K562 (cell line): ENCODE data around the gene THAP9. TPM values are rescaled to one million over a fixed set of nuclear protein-coding genes. Genes with fewer than 3 reads are reported as not detected.

Source experiments
- BCL6 ChIP-seq: fragments of 250-450 bp; sonication (Bioruptor Pico); IDR thresholded peaks from 2 replicates; pipeline ENCODE4 v1.4.0; 2020
- EWSR1 ChIP-seq: fragments of 450-650 bp; IDR thresholded peaks from 2 replicates; pipeline ENCODE4 v1.6.1; 2018; ENCODE audit warnings: borderline replicate concordance, mild to moderate bottlenecking, low read depth, moderate library complexity; ENCODE audit not compliant: partially characterized antibody
- HDAC3 ChIP-seq: fragments of 450-650 bp; IDR thresholded peaks from 2 replicates; pipeline ENCODE4 v1.6.1; 2018; ENCODE audit warnings: borderline replicate concordance, mild to moderate bottlenecking, moderate library complexity; ENCODE audit not compliant: partially characterized antibody
- NCOA1 ChIP-seq: fragments of 450-650 bp; IDR thresholded peaks from 2 replicates; pipeline ENCODE4 v1.6.1; 2016; ENCODE audit warnings: low read depth
- SIRT6 ChIP-seq: IDR thresholded peaks from one replicate; pipeline ENCODE4 v1.6.1; 2012; ENCODE audit warnings: low read depth, mild to moderate bottlenecking, control low read depth, inconsistent platforms, low read length, moderate library complexity
- ZFPM2 ChIP-seq: fragments of 250-450 bp; sonication (Bioruptor Pico); IDR thresholded peaks from 2 replicates; pipeline ENCODE4 v1.5.1; 2022; ENCODE audit warnings: mild to moderate bottlenecking
- polyA plus RNA-seq, 8 experiments: library from polyadenylated mRNA; depleted of rRNA in 4 of 8; stranded (reverse) in 5 of 8; unstranded in 3 of 8; fragments of >200 nt; fragmentation: Nextera tagmentation in 2 of 8; fragmentation: Illumina TruSeq in 1 of 8; extraction: Ambion mirVana in 2 of 8; extraction: Trizol in 1 of 8; gene quantifications; 2 replicates each; pipeline versions ENCODE4 v1.2.1 to v1.2.3, GENCODE V29; 2011 to 2014; ENCODE audit warnings: inconsistent platforms in 1 of 8, missing spikeins in 1 of 8
- total RNA-seq, 7 experiments: library from RNA; depleted of rRNA in 6 of 7; stranded (reverse); fragments of >200 nt in 6 of 7; fragmentation: Illumina TruSeq in 2 of 7; extraction: Trizol in 2 of 7; gene quantifications; 2 replicates each; pipeline versions ENCODE4 v1.2.1 to v1.2.3, GENCODE V29; 2011 to 2021; ENCODE audit warnings: low replicate concordance in 1 of 7
- TF ChIP-seq, protein P1 (sequence below): fragments of 250-450 bp; sonication (Bioruptor Pico); IDR thresholded peaks from 2 replicates; pipeline ENCODE4 v1.5.0; 2021; ENCODE audit warnings: mild to moderate bottlenecking, borderline replicate concordance
- TF ChIP-seq, protein P2 (sequence below): fragments of 450-650 bp; IDR thresholded peaks from 2 replicates; pipeline ENCODE4 v1.6.1; 2016; ENCODE audit warnings: antibody characterized with exemption
- TF ChIP-seq, protein P3 (sequence below): fragments of 450-650 bp; IDR thresholded peaks from 2 replicates; pipeline ENCODE4 v1.6.1; 2016; ENCODE audit warnings: borderline replicate concordance
- TF ChIP-seq, protein P4 (sequence below): sonication (generic); formaldehyde crosslinking; IDR thresholded peaks from 2 replicates; pipeline ENCODE4 v1.8.0; 2022; ENCODE audit warnings: missing genetic modification reagents, mild to moderate bottlenecking, borderline replicate concordance
- TF ChIP-seq, protein P5 (sequence below), 2 experiments: fragments of 200-800 bp in 1 of 2; sonication (Bioruptor generic) in 1 of 2; sonication (generic) in 1 of 2; formaldehyde crosslinking in 1 of 2; IDR thresholded peaks in 1 of 2; conservative IDR thresholded peaks in 1 of 2; 2 replicates each; pipeline versions ENCODE4 v1.5.0 to v1.6.1; 2016 to 2020; ENCODE audit warnings: missing compliant biosample characterization in 1 of 2, missing genetic modification characterization in 1 of 2, missing genetic modification reagents in 1 of 2
- TF ChIP-seq, protein P6 (sequence below), 2 experiments: fragments of 450-650 bp; IDR thresholded peaks; 2 replicates each; pipeline ENCODE4 v1.6.1; 2018; ENCODE audit warnings: mild to moderate bottlenecking in 2 of 2, low read depth in 1 of 2; ENCODE audit not compliant: partially characterized antibody in 2 of 2

The THAP9 gene
- total and polyA plus RNA-seq, 9 of the 15 experiments (the other 6 are each of a cell fraction or from before 2014, with no cell fraction given): 3.4 to 7.0 (median 5.4) TPM

DNA sequence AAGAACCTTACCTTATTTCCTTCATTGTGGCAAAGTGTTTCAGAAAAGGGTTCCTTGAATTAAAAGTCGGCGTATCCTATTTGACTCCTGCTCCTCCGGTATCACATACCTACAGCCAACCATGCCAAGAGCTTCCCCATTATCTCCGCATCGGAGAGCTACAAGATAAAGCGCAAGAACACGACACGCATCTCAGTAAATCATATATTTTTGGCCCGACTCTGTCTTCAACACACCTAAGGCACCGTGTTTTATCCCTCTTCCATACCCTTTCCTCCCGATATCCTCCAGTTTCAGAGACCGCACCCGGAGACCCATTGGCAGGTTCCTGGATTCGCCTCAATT, 497 bp upstream of the THAP9 start (continued):
- TF ChIP-seq, protein P1, sequence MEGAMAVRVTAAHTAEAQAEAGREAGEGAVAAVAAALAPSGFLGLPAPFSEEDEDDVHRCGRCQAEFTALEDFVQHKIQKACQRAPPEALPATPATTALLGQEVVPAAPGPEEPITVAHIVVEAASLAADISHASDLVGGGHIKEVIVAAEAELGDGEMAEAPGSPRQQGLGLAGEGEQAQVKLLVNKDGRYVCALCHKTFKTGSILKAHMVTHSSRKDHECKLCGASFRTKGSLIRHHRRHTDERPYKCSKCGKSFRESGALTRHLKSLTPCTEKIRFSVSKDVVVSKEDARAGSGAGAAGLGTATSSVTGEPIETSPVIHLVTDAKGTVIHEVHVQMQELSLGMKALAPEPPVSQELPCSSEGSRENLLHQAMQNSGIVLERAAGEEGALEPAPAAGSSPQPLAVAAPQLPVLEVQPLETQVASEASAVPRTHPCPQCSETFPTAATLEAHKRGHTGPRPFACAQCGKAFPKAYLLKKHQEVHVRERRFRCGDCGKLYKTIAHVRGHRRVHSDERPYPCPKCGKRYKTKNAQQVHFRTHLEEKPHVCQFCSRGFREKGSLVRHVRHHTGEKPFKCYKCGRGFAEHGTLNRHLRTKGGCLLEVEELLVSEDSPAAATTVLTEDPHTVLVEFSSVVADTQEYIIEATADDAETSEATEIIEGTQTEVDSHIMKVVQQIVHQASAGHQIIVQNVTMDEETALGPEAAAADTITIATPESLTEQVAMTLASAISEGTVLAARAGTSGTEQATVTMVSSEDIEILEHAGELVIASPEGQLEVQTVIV (CRISPR knock-in tag): no peak
- TF ChIP-seq, protein P2, sequence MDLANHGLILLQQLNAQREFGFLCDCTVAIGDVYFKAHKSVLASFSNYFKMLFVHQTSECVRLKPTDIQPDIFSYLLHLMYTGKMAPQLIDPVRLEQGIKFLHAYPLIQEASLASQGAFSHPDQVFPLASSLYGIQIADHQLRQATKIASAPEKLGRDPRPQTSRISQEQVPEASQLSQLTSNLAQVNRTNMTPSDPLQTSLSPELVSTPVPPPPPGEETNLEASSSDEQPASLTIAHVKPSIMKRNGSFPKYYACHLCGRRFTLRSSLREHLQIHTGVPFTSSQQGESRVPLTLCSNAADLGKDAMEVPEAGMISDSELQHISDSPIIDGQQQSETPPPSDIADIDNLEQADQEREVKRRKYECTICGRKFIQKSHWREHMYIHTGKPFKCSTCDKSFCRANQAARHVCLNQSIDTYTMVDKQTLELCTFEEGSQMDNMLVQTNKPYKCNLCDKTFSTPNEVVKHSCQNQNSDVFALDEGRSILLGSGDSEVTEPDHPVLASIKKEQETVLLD: no peak
- TF ChIP-seq, protein P3, sequence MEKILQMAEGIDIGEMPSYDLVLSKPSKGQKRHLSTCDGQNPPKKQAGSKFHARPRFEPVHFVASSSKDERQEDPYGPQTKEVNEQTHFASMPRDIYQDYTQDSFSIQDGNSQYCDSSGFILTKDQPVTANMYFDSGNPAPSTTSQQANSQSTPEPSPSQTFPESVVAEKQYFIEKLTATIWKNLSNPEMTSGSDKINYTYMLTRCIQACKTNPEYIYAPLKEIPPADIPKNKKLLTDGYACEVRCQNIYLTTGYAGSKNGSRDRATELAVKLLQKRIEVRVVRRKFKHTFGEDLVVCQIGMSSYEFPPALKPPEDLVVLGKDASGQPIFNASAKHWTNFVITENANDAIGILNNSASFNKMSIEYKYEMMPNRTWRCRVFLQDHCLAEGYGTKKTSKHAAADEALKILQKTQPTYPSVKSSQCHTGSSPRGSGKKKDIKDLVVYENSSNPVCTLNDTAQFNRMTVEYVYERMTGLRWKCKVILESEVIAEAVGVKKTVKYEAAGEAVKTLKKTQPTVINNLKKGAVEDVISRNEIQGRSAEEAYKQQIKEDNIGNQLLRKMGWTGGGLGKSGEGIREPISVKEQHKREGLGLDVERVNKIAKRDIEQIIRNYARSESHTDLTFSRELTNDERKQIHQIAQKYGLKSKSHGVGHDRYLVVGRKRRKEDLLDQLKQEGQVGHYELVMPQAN: peak; percentile 86; the same call in 1 of the 2 replicates
- TF ChIP-seq NCOA1 (0 out of 2 replicates have a peak, but pooled peaks have one; percentile 35), ZFPM2 (CRISPR knock-in tag) (0 out of 2 replicates have a peak, but pooled peaks have one; percentile 18), SIRT6 (no peak), HDAC3 (no peak), EWSR1 (no peak), BCL6 (CRISPR knock-in tag) (no peak)
- TF ChIP-seq, protein P4, sequence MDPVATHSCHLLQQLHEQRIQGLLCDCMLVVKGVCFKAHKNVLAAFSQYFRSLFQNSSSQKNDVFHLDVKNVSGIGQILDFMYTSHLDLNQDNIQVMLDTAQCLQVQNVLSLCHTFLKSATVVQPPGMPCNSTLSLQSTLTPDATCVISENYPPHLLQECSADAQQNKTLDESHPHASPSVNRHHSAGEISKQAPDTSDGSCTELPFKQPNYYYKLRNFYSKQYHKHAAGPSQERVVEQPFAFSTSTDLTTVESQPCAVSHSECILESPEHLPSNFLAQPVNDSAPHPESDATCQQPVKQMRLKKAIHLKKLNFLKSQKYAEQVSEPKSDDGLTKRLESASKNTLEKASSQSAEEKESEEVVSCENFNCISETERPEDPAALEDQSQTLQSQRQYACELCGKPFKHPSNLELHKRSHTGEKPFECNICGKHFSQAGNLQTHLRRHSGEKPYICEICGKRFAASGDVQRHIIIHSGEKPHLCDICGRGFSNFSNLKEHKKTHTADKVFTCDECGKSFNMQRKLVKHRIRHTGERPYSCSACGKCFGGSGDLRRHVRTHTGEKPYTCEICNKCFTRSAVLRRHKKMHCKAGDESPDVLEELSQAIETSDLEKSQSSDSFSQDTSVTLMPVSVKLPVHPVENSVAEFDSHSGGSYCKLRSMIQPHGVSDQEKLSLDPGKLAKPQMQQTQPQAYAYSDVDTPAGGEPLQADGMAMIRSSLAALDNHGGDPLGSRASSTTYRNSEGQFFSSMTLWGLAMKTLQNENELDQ (CRISPR knock-in tag): no peak
- TF ChIP-seq, protein P5, sequence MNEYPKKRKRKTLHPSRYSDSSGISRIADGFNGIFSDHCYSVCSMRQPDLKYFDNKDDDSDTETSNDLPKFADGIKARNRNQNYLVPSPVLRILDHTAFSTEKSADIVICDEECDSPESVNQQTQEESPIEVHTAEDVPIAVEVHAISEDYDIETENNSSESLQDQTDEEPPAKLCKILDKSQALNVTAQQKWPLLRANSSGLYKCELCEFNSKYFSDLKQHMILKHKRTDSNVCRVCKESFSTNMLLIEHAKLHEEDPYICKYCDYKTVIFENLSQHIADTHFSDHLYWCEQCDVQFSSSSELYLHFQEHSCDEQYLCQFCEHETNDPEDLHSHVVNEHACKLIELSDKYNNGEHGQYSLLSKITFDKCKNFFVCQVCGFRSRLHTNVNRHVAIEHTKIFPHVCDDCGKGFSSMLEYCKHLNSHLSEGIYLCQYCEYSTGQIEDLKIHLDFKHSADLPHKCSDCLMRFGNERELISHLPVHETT (CRISPR knock-in tag; conservative IDR thresholded peaks at IDR 0.05 in 1 of 2, IDR thresholded peaks at IDR 0.05 in 1 of 2): no peak; a peak in 1 of 4 replicates
- TF ChIP-seq, protein P6, sequence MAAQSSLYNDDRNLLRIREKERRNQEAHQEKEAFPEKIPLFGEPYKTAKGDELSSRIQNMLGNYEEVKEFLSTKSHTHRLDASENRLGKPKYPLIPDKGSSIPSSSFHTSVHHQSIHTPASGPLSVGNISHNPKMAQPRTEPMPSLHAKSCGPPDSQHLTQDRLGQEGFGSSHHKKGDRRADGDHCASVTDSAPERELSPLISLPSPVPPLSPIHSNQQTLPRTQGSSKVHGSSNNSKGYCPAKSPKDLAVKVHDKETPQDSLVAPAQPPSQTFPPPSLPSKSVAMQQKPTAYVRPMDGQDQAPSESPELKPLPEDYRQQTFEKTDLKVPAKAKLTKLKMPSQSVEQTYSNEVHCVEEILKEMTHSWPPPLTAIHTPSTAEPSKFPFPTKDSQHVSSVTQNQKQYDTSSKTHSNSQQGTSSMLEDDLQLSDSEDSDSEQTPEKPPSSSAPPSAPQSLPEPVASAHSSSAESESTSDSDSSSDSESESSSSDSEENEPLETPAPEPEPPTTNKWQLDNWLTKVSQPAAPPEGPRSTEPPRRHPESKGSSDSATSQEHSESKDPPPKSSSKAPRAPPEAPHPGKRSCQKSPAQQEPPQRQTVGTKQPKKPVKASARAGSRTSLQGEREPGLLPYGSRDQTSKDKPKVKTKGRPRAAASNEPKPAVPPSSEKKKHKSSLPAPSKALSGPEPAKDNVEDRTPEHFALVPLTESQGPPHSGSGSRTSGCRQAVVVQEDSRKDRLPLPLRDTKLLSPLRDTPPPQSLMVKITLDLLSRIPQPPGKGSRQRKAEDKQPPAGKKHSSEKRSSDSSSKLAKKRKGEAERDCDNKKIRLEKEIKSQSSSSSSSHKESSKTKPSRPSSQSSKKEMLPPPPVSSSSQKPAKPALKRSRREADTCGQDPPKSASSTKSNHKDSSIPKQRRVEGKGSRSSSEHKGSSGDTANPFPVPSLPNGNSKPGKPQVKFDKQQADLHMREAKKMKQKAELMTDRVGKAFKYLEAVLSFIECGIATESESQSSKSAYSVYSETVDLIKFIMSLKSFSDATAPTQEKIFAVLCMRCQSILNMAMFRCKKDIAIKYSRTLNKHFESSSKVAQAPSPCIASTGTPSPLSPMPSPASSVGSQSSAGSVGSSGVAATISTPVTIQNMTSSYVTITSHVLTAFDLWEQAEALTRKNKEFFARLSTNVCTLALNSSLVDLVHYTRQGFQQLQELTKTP (IDR thresholded peaks at IDR 0.05; ENCODE audit: low read depth in 1 of 2, partially characterized antibody in 2 of 2): peak in 1 of 2 experiments; percentile 80
